ENCODE measurements around the gene PRDM5.

PRDM5 gene

DNA sequence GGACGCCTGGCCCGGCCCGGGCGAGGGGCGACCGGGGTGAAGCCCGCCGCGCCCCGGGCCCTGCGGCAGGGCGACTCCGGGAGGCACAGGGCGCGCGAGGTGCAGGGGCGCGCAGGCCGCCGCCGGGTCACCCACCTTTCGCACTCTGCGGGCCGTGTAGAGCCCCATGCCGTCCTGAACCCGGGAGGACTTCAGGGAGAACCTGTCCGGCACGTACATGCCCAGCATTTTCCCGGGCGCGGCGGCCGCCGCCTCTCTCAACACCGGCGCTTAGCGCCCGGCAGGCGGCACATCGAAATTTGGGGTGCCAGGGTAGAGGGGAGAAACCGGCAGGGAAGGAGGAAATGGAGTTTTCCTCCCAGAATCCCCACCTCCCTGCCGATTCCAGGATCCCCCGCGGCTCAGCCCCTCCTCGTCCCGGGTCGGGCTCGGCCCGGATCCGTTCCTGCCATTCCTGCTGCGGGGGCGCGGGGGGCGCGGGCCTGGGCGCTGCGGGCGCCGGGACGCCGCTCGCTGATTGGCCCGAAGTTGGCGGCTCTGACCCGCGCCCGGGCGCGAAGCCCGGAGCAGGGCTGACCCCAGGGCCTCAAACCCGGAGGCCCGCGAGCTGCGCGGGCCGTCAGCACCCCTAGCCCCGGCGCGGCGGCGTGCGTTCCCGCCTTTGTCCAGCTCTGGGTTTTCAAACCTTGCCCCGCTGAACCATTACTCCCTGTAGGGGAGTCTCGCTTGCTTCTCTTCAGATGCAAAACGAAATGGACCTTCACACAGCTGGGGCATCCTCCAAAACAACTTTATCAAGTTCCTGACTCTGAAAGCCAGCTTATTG, at the start of gene PRDM5:
PRDM5 (minus strand) TSS at position 346 of the 826 bp plus-strand sequence; CDS start at position 228, 118 bp downstream.
- DNase-seq (ENCODE audit: low read depth): peak; percentile 21

DNA sequence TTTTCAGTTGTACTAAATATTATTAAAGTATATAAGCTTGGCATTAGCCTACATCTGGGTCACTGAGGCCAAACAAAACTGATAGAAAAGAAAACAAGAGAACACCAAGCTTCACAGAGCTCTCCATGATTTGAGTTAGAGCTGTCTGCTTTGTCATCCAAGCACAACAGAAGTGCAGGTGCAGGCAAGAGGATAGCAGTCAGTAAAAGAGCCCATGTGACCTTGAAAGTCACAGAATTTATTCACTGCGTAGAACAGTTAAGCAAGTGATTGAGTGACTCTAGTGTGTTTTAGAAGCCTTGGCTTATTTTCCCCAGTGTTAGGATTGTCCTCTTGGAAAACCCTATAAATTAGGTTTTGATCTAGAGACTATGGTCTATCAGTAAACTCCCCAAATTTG, 49.4 kb upstream of the PRDM5 start:
- DNase-seq (ENCODE audit: low read depth): no peak

DNA sequence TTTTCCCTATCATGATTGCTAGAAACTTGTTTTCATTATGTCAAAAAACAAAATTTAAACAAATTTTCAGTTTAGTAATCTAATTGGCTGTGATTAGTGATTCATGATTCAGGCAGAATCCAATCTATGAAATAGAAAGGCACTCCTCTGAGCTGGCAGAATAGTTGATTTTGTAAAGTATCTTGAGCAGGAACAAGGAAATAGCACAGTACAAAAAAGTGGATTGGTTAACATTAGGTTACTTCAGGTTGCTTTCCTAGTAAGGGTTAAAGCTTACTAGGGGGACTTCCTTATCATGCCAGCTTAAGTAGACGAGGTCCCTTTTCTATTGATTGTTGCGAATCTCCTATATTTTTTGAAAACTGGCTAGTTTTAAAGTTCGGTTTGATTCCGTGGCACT, 43.4 kb upstream of the PRDM5 start:
- DNase-seq (ENCODE audit: low read depth): no peak

DNA sequence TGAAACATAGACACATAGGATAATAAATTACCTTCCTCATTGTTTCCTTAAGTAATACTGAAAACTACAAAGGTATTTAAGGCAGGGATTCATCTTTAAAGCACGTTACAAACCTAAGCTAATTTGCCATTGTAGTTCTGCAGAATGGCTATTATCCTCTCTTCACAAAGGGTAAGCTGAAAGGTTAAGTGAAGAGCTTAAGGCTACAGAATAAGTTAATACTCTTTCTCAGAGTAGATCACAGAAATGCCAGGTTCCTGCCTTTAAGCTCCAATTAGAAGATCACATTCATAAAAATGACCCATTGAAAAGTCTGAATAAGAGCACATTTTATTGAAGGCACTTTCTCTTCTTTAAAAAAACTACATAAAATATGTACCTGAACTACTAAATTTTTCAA, 42.1 kb upstream of the PRDM5 start:
- no peak for DNase-seq (ENCODE audit: low read depth)

DNA sequence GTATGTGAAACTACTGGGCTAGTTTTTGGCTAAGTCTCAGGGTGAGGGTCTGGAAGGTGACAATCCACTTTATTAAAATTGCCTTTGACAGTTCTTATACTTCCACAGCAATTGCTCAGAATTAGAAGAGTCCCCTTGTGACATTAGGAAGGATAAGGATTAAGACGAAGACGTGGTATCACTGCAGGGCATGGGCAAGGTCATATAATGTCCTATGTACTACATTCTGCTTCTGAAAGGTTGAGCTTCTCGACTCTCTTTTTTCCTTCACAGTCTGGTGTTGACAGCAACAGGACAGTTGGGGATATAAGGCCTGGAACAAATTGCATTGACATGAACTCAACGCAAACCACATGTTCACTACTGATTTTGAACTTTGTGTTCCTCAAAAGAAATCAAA, 40.9 kb upstream of the PRDM5 start:
- DNase-seq (ENCODE audit: low read depth): no peak

DNA sequence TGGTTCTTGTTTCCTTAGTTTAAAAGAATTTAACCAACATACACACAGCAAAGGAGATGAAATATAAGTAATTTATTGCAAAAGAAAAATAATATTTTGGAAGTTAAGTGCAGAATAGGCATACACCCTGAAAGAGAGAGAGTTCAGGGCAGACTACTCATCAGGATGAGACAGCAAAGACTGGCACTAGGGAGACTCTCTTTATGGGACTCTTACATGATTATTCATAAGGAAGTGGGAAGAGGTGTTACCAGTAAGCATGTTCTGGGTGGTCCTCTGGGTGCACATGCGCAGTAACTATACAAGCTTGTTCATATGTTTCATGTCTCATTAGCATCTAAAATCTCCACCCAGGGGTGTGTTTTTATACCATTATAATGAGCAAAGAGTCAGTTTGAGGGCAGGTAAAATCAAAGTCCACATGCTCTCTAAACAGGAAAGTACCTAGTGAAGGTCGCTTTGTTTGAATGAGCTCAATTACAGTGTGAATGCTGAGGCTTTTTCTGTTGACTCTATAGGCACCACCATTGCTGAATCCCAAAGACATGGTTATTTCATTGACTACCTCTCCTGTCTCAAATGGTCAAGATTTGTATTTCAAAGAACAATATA, 38.2 kb upstream of the PRDM5 start:
- no peak for DNase-seq (ENCODE audit: low read depth)

DNA sequence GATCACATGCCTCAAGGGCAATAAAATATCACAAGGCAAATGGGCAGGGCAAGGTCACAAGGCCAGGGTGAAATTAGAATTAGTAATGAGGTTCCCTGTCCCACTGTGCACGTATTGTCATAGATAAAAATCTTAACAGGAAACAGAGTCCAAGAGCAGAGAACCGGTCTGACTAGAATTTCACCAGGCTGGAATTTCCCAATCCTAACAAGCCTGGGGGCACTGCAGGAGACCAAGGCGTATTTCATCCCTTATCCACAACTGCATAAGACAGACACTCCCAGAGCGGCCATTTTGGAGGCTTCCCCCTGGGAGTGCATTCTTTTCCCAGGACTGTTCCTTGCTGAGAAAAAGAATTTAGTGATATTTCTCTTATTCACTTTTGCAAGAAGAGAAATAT, 25.9 kb upstream of the PRDM5 start:
- no peak for DNase-seq (ENCODE audit: low read depth)

DNA sequence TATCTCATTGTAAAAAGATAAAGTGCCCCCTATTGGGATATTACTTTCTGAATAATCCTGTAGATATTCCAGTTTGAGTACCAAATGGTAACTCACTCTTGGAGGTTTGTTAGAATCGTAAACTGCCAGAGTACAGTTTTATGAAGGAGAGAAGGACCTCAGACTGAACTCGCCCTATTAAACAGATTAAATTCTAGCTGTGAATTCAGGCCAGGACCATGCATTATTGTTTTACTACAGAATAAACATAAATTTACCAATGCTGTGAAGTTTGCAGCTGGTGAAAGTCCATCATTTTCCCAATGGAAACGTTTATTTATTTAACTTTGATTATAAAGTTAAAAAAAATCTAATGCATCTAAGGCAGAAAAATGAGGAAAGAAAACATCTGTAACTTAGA, 20.2 kb upstream of the PRDM5 start:
- no peak for DNase-seq (ENCODE audit: low read depth)

DNA sequence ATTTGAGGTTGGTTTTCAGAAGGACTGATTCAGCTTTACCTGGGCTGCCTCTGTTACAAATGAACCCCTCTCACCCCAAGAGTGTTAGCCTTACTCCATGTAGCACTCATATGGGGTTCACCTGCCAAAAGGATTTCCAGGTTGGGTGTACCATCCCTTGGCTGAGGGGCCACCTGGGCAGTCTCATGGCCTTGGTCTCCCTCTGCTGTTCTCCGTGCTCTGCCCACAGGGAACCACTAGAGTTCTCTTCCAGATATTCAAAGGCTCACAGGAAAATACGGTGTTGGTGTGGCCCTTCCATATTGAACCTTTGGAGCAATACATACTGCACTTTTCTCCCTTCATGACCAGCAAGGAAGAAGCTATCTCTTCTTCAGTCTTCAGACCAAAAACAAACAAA, 18.0 kb upstream of the PRDM5 start:
- no peak for DNase-seq (ENCODE audit: low read depth)

DNA sequence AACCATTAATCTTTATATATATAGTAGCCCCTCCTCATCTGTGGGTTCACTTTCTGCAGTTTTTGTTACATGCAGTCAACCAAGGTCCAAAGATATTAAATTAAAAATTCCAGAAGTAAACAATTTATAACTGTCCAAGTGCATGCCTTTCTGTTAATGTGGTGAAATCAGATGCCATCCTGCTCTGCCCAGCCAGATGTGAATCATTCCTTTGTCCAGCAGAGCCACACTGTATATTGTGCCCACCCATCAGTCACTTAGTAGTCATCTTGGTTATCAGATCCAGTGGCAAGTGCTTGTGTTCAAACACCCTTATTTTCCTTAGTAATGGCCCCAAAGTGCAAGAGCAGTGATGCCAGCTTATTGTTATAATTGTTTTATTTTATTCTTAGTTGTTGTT, 17.2 kb upstream of the PRDM5 start:
- DNase-seq (ENCODE audit: low read depth): no peak

DNA sequence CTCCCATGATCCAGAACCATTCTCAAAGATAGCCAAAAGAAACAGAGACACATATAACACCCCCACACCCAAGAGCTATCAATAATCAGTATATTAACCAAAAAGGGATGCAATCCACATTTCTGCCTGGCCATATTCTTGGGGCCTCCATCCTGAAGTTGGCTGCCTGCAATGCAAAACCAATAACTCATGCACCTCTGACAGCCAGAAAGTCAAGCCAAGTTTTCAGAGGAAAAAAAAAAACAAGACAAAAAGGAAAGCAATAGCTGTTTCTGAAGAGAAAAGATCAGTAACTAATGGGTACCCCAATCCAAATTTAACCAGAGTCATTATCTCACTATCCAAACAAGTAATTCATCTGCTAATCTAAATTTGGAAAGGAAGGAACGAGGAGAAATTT, 7.3 kb upstream of the PRDM5 start:
- DNase-seq (ENCODE audit: low read depth): no peak

DNA sequence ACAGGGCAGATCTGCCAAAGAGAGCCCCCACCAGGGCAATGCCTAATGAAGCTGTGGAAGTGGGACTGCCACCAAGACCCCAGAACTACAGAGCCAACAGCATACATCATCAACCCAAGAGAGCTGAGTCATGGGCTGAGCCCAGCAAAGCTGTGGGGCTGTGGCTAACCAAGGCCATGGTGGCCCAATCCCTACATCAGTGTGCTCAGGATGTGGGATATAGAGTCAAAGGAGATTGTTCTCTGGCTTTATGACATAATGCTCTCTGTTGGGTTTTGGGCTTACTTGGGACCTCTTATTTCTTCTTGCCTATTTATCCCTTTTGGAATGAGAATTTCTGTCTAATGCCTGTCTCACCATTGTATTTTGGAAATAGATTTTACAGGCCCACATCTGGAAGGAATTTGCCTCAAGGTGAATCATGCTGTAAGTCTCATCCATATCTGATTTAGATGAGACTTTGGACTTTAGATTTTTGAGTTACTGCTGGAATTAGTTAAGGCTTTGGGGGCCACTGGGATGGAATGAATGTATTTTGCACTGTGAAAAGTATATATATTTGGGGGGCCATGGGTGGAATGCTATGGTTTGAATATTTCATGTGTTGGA, 5.4 kb upstream of the PRDM5 start:
- DNase-seq (ENCODE audit: low read depth): no peak

DNA sequence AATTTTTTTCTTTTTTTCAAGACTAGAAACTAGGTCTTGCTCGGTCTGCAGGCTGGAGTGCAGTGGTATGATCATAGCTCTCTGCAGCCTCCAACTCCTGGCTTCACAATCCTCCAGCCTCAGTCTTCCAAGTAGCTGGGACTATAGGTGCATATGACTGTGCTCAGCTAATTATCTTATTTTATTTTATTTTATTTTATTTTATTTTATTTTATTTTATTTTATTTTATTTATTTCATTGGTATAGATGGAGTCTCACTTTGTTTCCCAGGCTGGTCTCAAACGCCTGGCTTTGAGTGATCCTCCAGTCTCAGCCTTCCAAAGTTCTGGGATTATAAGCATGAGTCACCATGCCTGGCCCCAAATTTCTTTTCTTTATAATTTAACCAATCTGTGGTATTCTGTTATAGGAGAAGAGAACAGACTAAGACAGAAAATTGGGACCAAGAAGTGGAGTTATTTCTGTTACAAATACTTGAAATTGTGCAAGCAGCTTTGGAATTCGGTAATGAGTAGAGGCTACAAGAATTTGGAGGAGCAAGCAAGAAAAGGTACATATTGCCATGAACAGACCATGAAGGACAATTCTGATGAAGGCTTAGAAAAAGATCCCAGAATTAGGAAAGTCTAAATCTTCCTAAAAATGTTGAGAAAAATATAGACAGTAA, 4.0 kb upstream of the PRDM5 start:
- peak; percentile 12 for DNase-seq (ENCODE audit: low read depth)

DNA sequence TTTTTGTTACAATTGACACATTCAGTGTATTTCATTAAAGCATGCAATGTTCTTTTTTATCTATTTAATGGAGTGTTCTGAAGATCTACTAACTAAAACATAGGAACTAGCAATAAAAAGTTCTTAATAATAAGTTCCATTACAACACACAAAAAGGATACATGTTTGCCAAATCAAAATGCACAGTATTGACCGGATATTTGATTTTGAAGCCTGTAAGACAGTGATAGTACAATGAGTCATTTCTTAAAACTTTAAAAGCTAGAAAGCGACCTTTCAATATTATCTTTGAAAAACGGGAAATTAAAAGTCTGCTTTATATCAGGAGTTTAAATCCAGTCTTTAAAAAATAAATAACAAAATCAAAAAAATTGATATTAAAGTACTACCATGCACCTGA, 2.4 kb upstream of the PRDM5 start:
- DNase-seq (ENCODE audit: low read depth): no peak

DNA sequence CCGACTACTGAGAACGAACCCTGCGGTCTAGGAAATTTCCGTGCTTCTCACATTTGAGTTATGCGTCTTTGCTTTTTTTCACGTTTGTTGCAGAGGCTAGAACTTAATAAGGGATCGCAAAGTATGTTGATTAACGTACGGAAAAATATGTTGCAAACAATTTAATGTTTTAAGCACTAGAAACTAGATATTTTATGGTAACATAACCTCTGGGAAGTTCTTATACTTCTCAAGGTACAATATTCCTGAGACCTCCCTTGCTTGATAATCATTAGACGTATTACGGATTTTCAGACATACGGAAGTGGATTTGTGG, 639 bp upstream of the PRDM5 start:
- no peak for DNase-seq (ENCODE audit: low read depth)

DNA sequence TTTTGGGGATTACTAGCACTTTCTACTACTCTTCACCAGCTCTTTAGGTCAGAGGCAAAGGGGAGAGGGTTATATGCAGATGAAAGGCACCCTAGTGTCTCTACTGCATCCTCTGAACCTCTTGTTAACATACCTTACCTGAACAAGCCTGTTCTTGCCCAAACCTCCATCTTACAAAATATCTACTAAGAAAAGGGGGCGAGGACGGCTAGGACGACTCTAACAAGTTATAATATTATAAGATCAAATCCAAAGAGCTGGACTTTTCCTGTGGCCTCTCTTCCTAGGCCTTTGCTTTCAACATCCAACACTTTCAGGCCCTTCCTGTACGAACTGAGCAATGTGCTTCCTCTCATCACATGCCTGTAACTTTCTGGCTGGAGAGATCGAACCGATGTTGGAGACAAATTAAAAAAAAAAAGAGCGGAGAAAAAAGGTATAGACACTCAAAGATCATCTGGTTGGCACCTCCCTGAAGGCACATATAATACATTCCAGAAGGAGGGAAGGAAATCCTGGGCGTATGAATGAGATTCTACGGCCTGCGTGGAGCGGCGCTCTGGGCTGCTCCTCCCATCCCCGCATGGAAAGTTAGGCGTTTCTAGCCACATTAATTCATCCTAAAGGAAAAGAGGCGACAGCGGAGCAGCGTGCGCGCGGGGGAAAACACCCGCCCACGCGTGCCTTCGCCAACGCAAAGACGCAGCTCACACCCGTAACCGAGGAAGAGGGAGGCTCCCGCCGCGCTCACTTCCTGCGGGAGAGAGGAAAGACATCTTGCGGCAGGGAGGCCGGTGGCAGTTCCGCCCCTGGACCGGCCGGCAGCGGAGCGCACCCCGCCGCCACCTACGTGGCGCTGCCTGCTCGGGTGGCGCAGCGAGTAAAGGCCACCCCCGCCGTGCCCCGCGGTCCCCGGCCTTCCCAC, 808 bp downstream of the PRDM5 start:
- DNase-seq (ENCODE audit: low read depth): peak; percentile 30

DNA sequence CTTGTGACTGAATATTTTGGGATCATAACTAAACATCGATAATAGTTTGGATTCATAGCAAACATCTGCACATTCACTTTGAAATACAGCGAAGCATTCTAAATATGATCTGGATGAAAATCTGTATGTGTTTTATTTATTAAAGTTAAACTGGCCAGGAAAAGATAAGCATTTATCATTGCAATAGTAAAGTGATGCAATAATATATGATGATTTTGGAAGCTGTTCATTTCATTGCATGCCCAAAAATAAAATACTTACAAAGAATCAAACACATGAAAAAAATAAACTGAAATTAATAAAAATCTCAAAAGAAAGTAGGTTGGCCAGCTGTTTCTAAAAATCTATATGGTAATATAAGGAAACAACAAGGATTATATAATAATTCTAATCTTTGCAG, 1.9 kb downstream of the PRDM5 start:
- DNase-seq (ENCODE audit: low read depth): no peak

DNA sequence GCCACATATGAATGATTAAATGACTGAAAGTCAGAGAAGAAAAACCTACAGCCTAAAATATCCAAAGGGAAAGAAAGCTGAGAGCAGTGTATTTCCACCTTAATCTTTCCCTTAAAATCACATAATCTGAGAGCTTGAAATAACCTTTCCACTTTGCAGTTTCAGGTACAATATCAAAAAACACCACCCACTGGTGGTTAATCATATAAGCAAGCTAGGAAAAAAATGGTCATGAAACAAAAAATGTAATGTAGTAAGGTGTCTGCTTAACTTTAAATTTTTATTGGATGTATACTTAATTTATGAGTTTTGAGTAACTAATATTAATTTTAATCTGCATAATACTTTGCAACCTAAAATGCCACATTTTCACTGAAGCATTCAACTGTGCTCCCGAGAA, 3.2 kb downstream of the PRDM5 start:
- no peak for DNase-seq (ENCODE audit: low read depth)

DNA sequence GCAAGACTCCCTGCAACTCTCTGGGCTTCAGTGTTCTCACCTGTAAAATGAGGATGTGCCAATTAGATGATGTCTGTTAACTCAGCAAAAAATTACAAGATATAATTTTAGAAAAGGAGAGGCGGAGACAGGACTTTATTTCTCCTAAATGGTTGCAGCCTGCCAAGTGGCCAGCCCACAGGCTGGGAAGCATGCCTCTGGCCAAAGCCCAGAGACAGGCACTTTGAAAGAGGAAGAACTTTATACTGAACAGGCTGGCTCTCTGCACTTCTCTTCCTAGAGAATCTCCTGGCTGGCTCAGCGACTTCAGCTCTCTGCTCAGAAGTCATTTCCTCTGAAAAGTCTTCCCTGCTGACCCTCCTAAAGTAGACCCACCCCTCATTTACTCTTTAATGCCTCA, 3.7 kb downstream of the PRDM5 start:
- peak; percentile 12 for DNase-seq (ENCODE audit: low read depth)

DNA sequence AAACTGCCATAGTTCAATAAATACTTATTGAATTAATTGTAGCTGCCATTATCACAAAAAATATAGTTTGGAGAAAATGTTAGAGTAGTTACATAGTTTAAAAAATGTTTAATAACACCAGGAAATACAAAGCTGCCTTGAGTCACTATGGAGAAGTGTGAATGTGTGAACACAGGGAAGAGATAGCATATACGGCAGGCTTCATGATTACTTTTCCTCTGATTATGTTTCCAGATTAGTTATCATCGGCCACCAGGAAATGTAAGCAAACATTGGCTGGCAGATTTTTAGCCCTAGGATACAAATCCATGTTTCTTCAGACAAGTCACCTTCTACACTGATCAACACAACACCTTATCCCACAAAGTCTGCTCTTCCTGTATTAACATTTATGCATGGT, 4.4 kb downstream of the PRDM5 start:
- DNase-seq (ENCODE audit: low read depth): no peak

DNA sequence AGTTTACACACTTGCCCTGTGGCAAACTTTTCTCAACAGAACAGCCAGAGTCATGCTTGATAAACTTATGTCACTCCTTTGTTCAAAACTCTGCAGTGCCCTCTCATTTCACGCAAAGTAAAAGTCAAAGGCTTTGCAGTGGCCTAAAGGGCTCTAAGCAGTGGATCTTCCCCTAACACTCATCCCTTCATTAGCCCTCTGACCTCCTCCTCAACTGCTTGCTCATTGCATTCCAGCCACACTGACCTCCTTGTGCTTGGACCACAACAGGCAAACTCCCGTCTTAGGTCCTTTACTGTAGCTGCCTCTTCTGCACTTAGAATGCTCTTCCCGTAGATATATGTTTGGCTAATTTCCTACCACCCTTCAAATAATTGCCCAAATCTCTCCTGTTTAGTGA, 5.6 kb downstream of the PRDM5 start:
- DNase-seq (ENCODE audit: low read depth): no peak

DNA sequence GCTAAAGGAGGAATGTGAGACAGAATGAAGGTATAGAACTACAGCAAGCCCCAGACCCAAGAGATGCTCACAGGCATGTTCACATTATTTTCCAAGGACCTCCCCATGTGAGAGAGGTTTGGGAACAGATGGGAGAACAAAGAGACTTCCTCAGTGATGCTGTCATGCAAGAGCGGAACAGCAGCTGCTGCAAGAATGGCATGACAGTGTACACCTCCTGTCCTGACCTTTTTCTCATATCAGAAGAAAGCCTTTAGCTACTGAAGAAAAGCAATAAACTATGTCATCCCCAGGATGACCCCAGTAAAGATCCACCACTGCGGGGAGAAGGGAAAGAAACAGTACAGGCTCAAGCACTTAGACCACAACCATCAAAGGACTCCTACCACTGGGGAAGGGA, 7.2 kb downstream of the PRDM5 start:
- DNase-seq (ENCODE audit: low read depth): no peak

All from GM04503 (cell line).